Stimulated activated naive CD8-positive, alpha-beta T cell treated with anti-CD3 and anti-CD28 coated beads, Interleukin-15, Interleukin-2, amounts not matched to agents 100 ng/mL and 50 ng/mL, for 24 hours (primary cell): ENCODE results near the gene IGFBP5.

ENCODE experiments used
- H3K27ac Mint-ChIP-seq: one replicate; pipeline ENCODE4 v1.8.0; 2021; ENCODE audit warnings: mild to moderate bottlenecking, mixed read lengths
- H3K27me3 Mint-ChIP-seq: one replicate; pipeline ENCODE4 v1.8.0; 2021; ENCODE audit warnings: mixed read lengths
- H3K36me3 Mint-ChIP-seq: one replicate; pipeline ENCODE4 v1.8.0; 2021; ENCODE audit warnings: low read depth, mixed read lengths
- H3K4me1 Mint-ChIP-seq: one replicate; pipeline ENCODE4 v1.8.0; 2021; ENCODE audit warnings: low read depth, mixed read lengths
- H3K4me3 Mint-ChIP-seq: one replicate; pipeline ENCODE4 v1.8.0; 2021; ENCODE audit warnings: mild to moderate bottlenecking, mixed read lengths
- H3K9me3 Mint-ChIP-seq: one replicate; pipeline ENCODE4 v1.8.0; 2021; ENCODE audit warnings: mixed read lengths

IGFBP5 gene

GRCh38 chr2:216671081-216671411 is 24.3 kb downstream of the IGFBP5 start:
- Mint-ChIP-seq H3K4me3 (no peak overlapping the region), H3K36me3 (no peaks in the 10 kb centered on the region), H3K27ac (no peak overlapping the region), H3K27me3 (peaks cover 3% of the 10 kb centered on the region), H3K9me3 (no peaks in the 10 kb centered on the region), H3K4me1 (no peaks in the 10 kb centered on the region)

GRCh38 chr2:216670266-216671080 is 24.9 kb downstream of the IGFBP5 start:
- no peaks in the 10 kb centered on the region for H3K9me3 Mint-ChIP-seq
- no peak overlapping the region for H3K27ac Mint-ChIP-seq
- H3K4me1 Mint-ChIP-seq = no peaks in the 10 kb centered on the region
- peaks cover 3% of the 10 kb centered on the region for H3K27me3 Mint-ChIP-seq
- no peak overlapping the region for H3K4me3 Mint-ChIP-seq
- no peaks in the 10 kb centered on the region for H3K36me3 Mint-ChIP-seq

GRCh38 chr2:216666461-216667233 is 28.7 kb downstream of the IGFBP5 start:
- no peak overlapping the region for H3K4me3 Mint-ChIP-seq
- H3K27ac Mint-ChIP-seq = no peak overlapping the region
- no peaks in the 10 kb centered on the region for H3K4me1 Mint-ChIP-seq
- no peaks in the 10 kb centered on the region for H3K9me3 Mint-ChIP-seq
- no peaks in the 10 kb centered on the region for H3K36me3 Mint-ChIP-seq
- H3K27me3 Mint-ChIP-seq = peaks cover 3% of the 10 kb centered on the region

- Mint-ChIP-seq H3K4me3 (no peak overlapping the region), H3K4me1 (no peaks in the 10 kb centered on the region), H3K27ac (no peak overlapping the region)
These were observed 29.6 kb downstream of the IGFBP5 start for GRCh38 chr2:216665717-216666116.

GRCh38 chr2:216665242-216665641 is 30.1 kb downstream of the IGFBP5 start:
- H3K27me3 Mint-ChIP-seq = peaks cover 1% of the 10 kb centered on the region
- no peaks in the 10 kb centered on the region for H3K9me3 Mint-ChIP-seq
- H3K27ac Mint-ChIP-seq = no peak overlapping the region
- H3K4me1 Mint-ChIP-seq = no peaks in the 10 kb centered on the region
- H3K4me3 Mint-ChIP-seq = no peak overlapping the region
- no peaks in the 10 kb centered on the region for H3K36me3 Mint-ChIP-seq

More at GRCh38 chr2:216665717-216666116, 29.6 kb downstream of the IGFBP5 start:
- peaks cover 3% of the 10 kb centered on the region for H3K27me3 Mint-ChIP-seq
- H3K36me3 Mint-ChIP-seq = no peaks in the 10 kb centered on the region
- no peaks in the 10 kb centered on the region for H3K9me3 Mint-ChIP-seq

- H3K4me3 Mint-ChIP-seq = no peak overlapping the region
- H3K27ac Mint-ChIP-seq = no peak overlapping the region
- no peaks in the 10 kb centered on the region for H3K27me3 Mint-ChIP-seq
- no peaks in the 10 kb centered on the region for H3K36me3 Mint-ChIP-seq
- no peaks in the 10 kb centered on the region for H3K9me3 Mint-ChIP-seq
- no peaks in the 10 kb centered on the region for H3K4me1 Mint-ChIP-seq
These were observed 30.7 kb downstream of the IGFBP5 start for GRCh38 chr2:216664593-216665034.

GRCh38 chr2:216663846-216664245 is 31.5 kb downstream of the IGFBP5 start:
- no peaks in the 10 kb centered on the region for H3K36me3 Mint-ChIP-seq
- no peak overlapping the region for H3K4me3 Mint-ChIP-seq
- no peaks in the 10 kb centered on the region for H3K27me3 Mint-ChIP-seq
- no peaks in the 10 kb centered on the region for H3K4me1 Mint-ChIP-seq
- no peak overlapping the region for H3K27ac Mint-ChIP-seq
- H3K9me3 Mint-ChIP-seq = no peaks in the 10 kb centered on the region

GRCh38 chr2:216663106-216663505 is 32.2 kb downstream of the IGFBP5 start:
- Mint-ChIP-seq H3K27ac (no peak overlapping the region), H3K4me3 (no peak overlapping the region), H3K36me3 (no peaks in the 10 kb centered on the region), H3K27me3 (no peaks in the 10 kb centered on the region), H3K4me1 (no peaks in the 10 kb centered on the region), H3K9me3 (no peaks in the 10 kb centered on the region)

GRCh38 chr2:216661639-216662375 is 33.5 kb downstream of the IGFBP5 start:
- Mint-ChIP-seq H3K9me3 (no peaks in the 10 kb centered on the region), H3K4me3 (no peak overlapping the region), H3K27ac (no peak overlapping the region), H3K27me3 (no peaks in the 10 kb centered on the region), H3K4me1 (no peaks in the 10 kb centered on the region), H3K36me3 (no peaks in the 10 kb centered on the region)

GRCh38 chr2:216661051-216661450 is 34.3 kb downstream of the IGFBP5 start:
- Mint-ChIP-seq H3K27ac (no peak overlapping the region), H3K4me3 (no peak overlapping the region), H3K9me3 (no peaks in the 10 kb centered on the region), H3K4me1 (no peaks in the 10 kb centered on the region), H3K27me3 (no peaks in the 10 kb centered on the region), H3K36me3 (no peaks in the 10 kb centered on the region)

- Mint-ChIP-seq H3K4me1 (no peaks in the 10 kb centered on the region), H3K9me3 (no peaks in the 10 kb centered on the region), H3K4me3 (no peak overlapping the region), H3K27me3 (no peaks in the 10 kb centered on the region), H3K27ac (no peak overlapping the region), H3K36me3 (no peaks in the 10 kb centered on the region)
These were observed 34.9 kb downstream of the IGFBP5 start for GRCh38 chr2:216660496-216660895.

- H3K4me1 Mint-ChIP-seq = no peaks in the 10 kb centered on the region
- no peak overlapping the region for H3K4me3 Mint-ChIP-seq
- no peaks in the 10 kb centered on the region for H3K36me3 Mint-ChIP-seq
- no peaks in the 10 kb centered on the region for H3K27me3 Mint-ChIP-seq
- H3K9me3 Mint-ChIP-seq = no peaks in the 10 kb centered on the region
- no peak overlapping the region for H3K27ac Mint-ChIP-seq
These were observed 36.1 kb downstream of the IGFBP5 start for GRCh38 chr2:216659276-216659675.

GRCh38 chr2:216658757-216659156 is 36.6 kb downstream of the IGFBP5 start:
- H3K27ac Mint-ChIP-seq = no peak overlapping the region

GRCh38 chr2:216657980-216658379 is 37.4 kb downstream of the IGFBP5 start:
- no peaks in the 10 kb centered on the region for H3K9me3 Mint-ChIP-seq
- H3K36me3 Mint-ChIP-seq = no peaks in the 10 kb centered on the region
- H3K27me3 Mint-ChIP-seq = no peaks in the 10 kb centered on the region
- H3K27ac Mint-ChIP-seq = no peak overlapping the region
- H3K4me3 Mint-ChIP-seq = no peak overlapping the region
- H3K4me1 Mint-ChIP-seq = no peaks in the 10 kb centered on the region

More at GRCh38 chr2:216658757-216659156, 36.6 kb downstream of the IGFBP5 start:
- Mint-ChIP-seq H3K36me3 (no peaks in the 10 kb centered on the region), H3K9me3 (no peaks in the 10 kb centered on the region), H3K4me1 (no peaks in the 10 kb centered on the region), H3K4me3 (no peak overlapping the region), H3K27me3 (no peaks in the 10 kb centered on the region)
